SJCRH30 (cell line): ENCODE data around the gene EML3. TPM values are rescaled to one million over a fixed set of nuclear protein-coding genes. Genes with fewer than 3 reads are reported as not detected.
A peak's percentile ranks its signal among the peaks of the same experiment; 100 is the strongest.

Experiments used
- DNase-seq, 2 experiments: peaks; one replicate each; pipeline ENCODE4 v3.0.0-alpha.2; 2015 to 2020
- H3K27ac ChIP-seq: fragments of 250-450 bp; sonication (Bioruptor Pico); 2 replicates; pipeline ENCODE4 v1.5.1; 2020; ENCODE audit warnings: mild to moderate bottlenecking, moderate library complexity
- H3K27me3 ChIP-seq: fragments of 250-450 bp; sonication (Bioruptor Pico); 2 replicates; pipeline ENCODE4 v1.5.1; 2020; ENCODE audit warnings: mild to moderate bottlenecking, moderate library complexity
- H3K36me3 ChIP-seq: fragments of 250-450 bp; sonication (Bioruptor Pico); 2 replicates; pipeline ENCODE4 v1.5.1; 2020; ENCODE audit warnings: mild to moderate bottlenecking, moderate library complexity
- H3K4me1 ChIP-seq: fragments of 250-450 bp; sonication (Bioruptor Pico); 2 replicates; pipeline ENCODE4 v1.5.1; 2020; ENCODE audit warnings: mild to moderate bottlenecking, moderate library complexity
- H3K4me3 ChIP-seq: fragments of 250-450 bp; sonication (Bioruptor Pico); 2 replicates; pipeline ENCODE4 v1.5.1; 2020; ENCODE audit warnings: mild to moderate bottlenecking, moderate library complexity
- H3K9me3 ChIP-seq: fragments of 250-450 bp; sonication (Bioruptor Pico); replicated peaks from 2 replicates; pipeline ENCODE4 v1.5.1; 2020; ENCODE audit warnings: mild to moderate bottlenecking, moderate library complexity
- total RNA-seq: library from RNA; depleted of rRNA; stranded (reverse); fragments of >200 nt; shearing (Covaris generic); gene quantifications from 2 replicates; pipeline ENCODE4 v1.2.3, GENCODE V29; 2014

EML3 gene
- total RNA-seq, 1 experiment from 2014 or later, result 8.9 TPM

- Histone ChIP-seq H3K4me3 (no peak overlapping the region), H3K9me3 (no peaks in the 10 kb centered on the region), H3K36me3 (no peaks in the 10 kb centered on the region), H3K27me3 (no peaks in the 10 kb centered on the region), H3K4me1 (no peaks in the 10 kb centered on the region), H3K27ac (no peak overlapping the region)
- no peak for DNase-seq
Observed at GRCh38 chr11:62608776-62609175, 3.8 kb downstream of the EML3 start.

GRCh38 chr11:62607714-62608113 lies 4.9 kb downstream of the EML3 start:
- Histone ChIP-seq H3K36me3 (no peaks in the 10 kb centered on the region), H3K4me1 (no peaks in the 10 kb centered on the region), H3K9me3 (no peaks in the 10 kb centered on the region), H3K4me3 (no peak overlapping the region), H3K27me3 (no peaks in the 10 kb centered on the region), H3K27ac (no peak overlapping the region)
- DNase-seq, result no peak

- Histone ChIP-seq H3K27me3 (no peaks in the 10 kb centered on the region), H3K4me3 (no peak overlapping the region), H3K9me3 (no peaks in the 10 kb centered on the region), H3K27ac (no peak overlapping the region), H3K4me1 (no peaks in the 10 kb centered on the region), H3K36me3 (no peaks in the 10 kb centered on the region)
- DNase-seq, result no peak
Observed at GRCh38 chr11:62605902-62606301, 6.7 kb downstream of the EML3 start.

- no peak for DNase-seq
- H3K4me3 ChIP-seq, result no peak overlapping the region
- H3K27ac ChIP-seq, result no peak overlapping the region
- peaks cover under 1% of the 10 kb centered on the region; the same call in 1 of the 2 replicates for H3K4me1 ChIP-seq
- no peaks in the 10 kb centered on the region for H3K27me3 ChIP-seq
- H3K36me3 ChIP-seq, result no peaks in the 10 kb centered on the region
- H3K9me3 ChIP-seq, result no peaks in the 10 kb centered on the region
Observed at GRCh38 chr11:62605467-62605866, 7.1 kb downstream of the EML3 start.

- H3K27ac ChIP-seq, result no peak overlapping the region
- no peaks in the 10 kb centered on the region for H3K9me3 ChIP-seq
- H3K27me3 ChIP-seq, result no peaks in the 10 kb centered on the region
- H3K4me3 ChIP-seq, result no peak overlapping the region
- DNase-seq, result no peak
- H3K4me1 ChIP-seq, result peaks cover 10% of the 10 kb centered on the region
- peaks cover 6% of the 10 kb centered on the region; the same call in 1 of the 2 replicates for H3K36me3 ChIP-seq
Observed at GRCh38 chr11:62604460-62605120, 8.0 kb downstream of the EML3 start.

- H3K9me3 ChIP-seq, result no peaks in the 10 kb centered on the region
- H3K27me3 ChIP-seq, result no peaks in the 10 kb centered on the region
- H3K36me3 ChIP-seq, result peaks cover 8% of the 10 kb centered on the region; the same call in 1 of the 2 replicates
- no peak overlapping the region for H3K4me3 ChIP-seq
- H3K4me1 ChIP-seq, result peaks cover 12% of the 10 kb centered on the region
- no peak overlapping the region for H3K27ac ChIP-seq
- DNase-seq, result no peak
Observed at GRCh38 chr11:62603776-62604299, 8.7 kb downstream of the EML3 start.

GRCh38 chr11:62603072-62603408 lies 9.5 kb downstream of the EML3 start:
- no peak for DNase-seq
- Histone ChIP-seq H3K27me3 (no peaks in the 10 kb centered on the region), H3K36me3 (peaks cover 16% of the 10 kb centered on the region), H3K4me1 (peaks cover 12% of the 10 kb centered on the region), H3K4me3 (no peak overlapping the region), H3K27ac (no peak overlapping the region), H3K9me3 (no peaks in the 10 kb centered on the region)

- H3K9me3 ChIP-seq, result no peaks in the 10 kb centered on the region
- peaks cover 23% of the 10 kb centered on the region for H3K36me3 ChIP-seq
- H3K27ac ChIP-seq, result peak overlapping the region; percentile 19; the same call in 1 of the 2 replicates
- peaks cover 12% of the 10 kb centered on the region for H3K4me1 ChIP-seq
- no peak for DNase-seq
- peak overlapping the region; percentile 94 for H3K4me3 ChIP-seq
- no peaks in the 10 kb centered on the region for H3K27me3 ChIP-seq
Observed at GRCh38 chr11:62602141-62603071, 10.2 kb downstream of the EML3 start.

GRCh38 chr11:62601372-62602140 lies 11.0 kb downstream of the EML3 start, which contains the start of gene MTA2:
TSS of gene MTA2 (minus strand) at chr11:62601865. CDS start at chr11:62601450, 415 bp downstream.
- peaks cover 12% of the 10 kb centered on the region for H3K4me1 ChIP-seq
- peaks cover 26% of the 10 kb centered on the region for H3K36me3 ChIP-seq
- no peaks in the 10 kb centered on the region for H3K9me3 ChIP-seq
- DNase-seq, result peak; percentile 98
- H3K4me3 ChIP-seq, result peak within 1 kb of the TSS; percentile 94
- H3K27me3 ChIP-seq, result no peaks in the 10 kb centered on the region
- H3K27ac ChIP-seq, result peak within 1 kb of the TSS; percentile 83

GRCh38 chr11:62601122-62601371 lies 11.5 kb downstream of the EML3 start:
- H3K4me1 ChIP-seq, result peaks cover 12% of the 10 kb centered on the region
- no peaks in the 10 kb centered on the region for H3K9me3 ChIP-seq
- no peaks in the 10 kb centered on the region for H3K27me3 ChIP-seq
- DNase-seq, result no peak
- H3K36me3 ChIP-seq, result peaks cover 31% of the 10 kb centered on the region
- H3K4me3 ChIP-seq, result peak overlapping the region; percentile 94
- H3K27ac ChIP-seq, result peak overlapping the region; percentile 83

- Histone ChIP-seq H3K9me3 (no peaks in the 10 kb centered on the region), H3K27me3 (no peaks in the 10 kb centered on the region), H3K4me1 (peaks cover 12% of the 10 kb centered on the region), H3K36me3 (peaks cover 36% of the 10 kb centered on the region), H3K27ac (peak overlapping the region; percentile 83), H3K4me3 (peak overlapping the region; percentile 94)
- no peak for DNase-seq
Observed at GRCh38 chr11:62600367-62601121, 12.0 kb downstream of the EML3 start.

- peaks cover 12% of the 10 kb centered on the region for H3K4me1 ChIP-seq
- no peaks in the 10 kb centered on the region for H3K9me3 ChIP-seq
- H3K36me3 ChIP-seq, result peaks cover 41% of the 10 kb centered on the region
- no peak for DNase-seq
- peak overlapping the region; percentile 94 for H3K4me3 ChIP-seq
- H3K27ac ChIP-seq, result no peak overlapping the region
- H3K27me3 ChIP-seq, result no peaks in the 10 kb centered on the region
Observed at GRCh38 chr11:62599901-62600300, 12.7 kb downstream of the EML3 start.

GRCh38 chr11:62599069-62599696 lies 13.4 kb downstream of the EML3 start:
- no peak overlapping the region for H3K27ac ChIP-seq
- DNase-seq, result peak; percentile 98 to 99
- H3K27me3 ChIP-seq, result no peaks in the 10 kb centered on the region
- H3K36me3 ChIP-seq, result peaks cover 41% of the 10 kb centered on the region
- no peaks in the 10 kb centered on the region for H3K9me3 ChIP-seq
- H3K4me1 ChIP-seq, result peaks cover 12% of the 10 kb centered on the region
- no peak overlapping the region for H3K4me3 ChIP-seq

GRCh38 chr11:62595124-62595523 lies 17.5 kb downstream of the EML3 start:
- Histone ChIP-seq H3K4me3 (no peak overlapping the region), H3K27ac (no peak overlapping the region), H3K4me1 (peaks cover 8% of the 10 kb centered on the region), H3K27me3 (no peaks in the 10 kb centered on the region), H3K36me3 (peaks cover 48% of the 10 kb centered on the region), H3K9me3 (no peaks in the 10 kb centered on the region)
- DNase-seq, result no peak
